SK-N-SH treated with all-trans-retinoic acid at 6 μM for 48 hours (cell line): ENCODE results near the gene AHI1.

Experiments used
- BACH2 ChIP-seq: fragments of 250-450 bp; sonication (Bioruptor Pico); IDR thresholded peaks from 2 replicates; pipeline ENCODE4 v1.9.0; 2021; ENCODE audit warnings: mild to moderate bottlenecking, borderline replicate concordance
- CSDC2 ChIP-seq: fragments of 250-450 bp; sonication (Bioruptor Pico); IDR thresholded peaks from 2 replicates; pipeline ENCODE4 v1.5.0; 2020; ENCODE audit warnings: mild to moderate bottlenecking, moderate library complexity
- ESRRG ChIP-seq: fragments of 250-450 bp; sonication (Bioruptor Pico); IDR thresholded peaks from 2 replicates; pipeline ENCODE4 v1.6.1; 2021; ENCODE audit warnings: mild to moderate bottlenecking
- ISL1 ChIP-seq: fragments of 250-450 bp; sonication (Bioruptor Pico); IDR thresholded peaks from 2 replicates; pipeline ENCODE4 v2.1.2; 2022; ENCODE audit warnings: mild to moderate bottlenecking, moderate library complexity
- PPARA ChIP-seq: fragments of 250-450 bp; sonication (Bioruptor Pico); IDR thresholded peaks from 2 replicates; pipeline ENCODE4 v1.5.0; 2020; ENCODE audit warnings: mild to moderate bottlenecking, borderline replicate concordance
- SNAI2 ChIP-seq: fragments of 250-450 bp; sonication (Bioruptor Pico); IDR thresholded peaks from 2 replicates; pipeline ENCODE4 v1.5.0; 2020; ENCODE audit warnings: mild to moderate bottlenecking, moderate library complexity
- TOX ChIP-seq: fragments of 250-450 bp; sonication (Bioruptor Pico); IDR thresholded peaks from 2 replicates; pipeline ENCODE4 v1.8.0; 2021; ENCODE audit warnings: mild to moderate bottlenecking, moderate library complexity, borderline replicate concordance
- ZFP3 ChIP-seq: fragments of 250-450 bp; sonication (Bioruptor Pico); IDR thresholded peaks from 2 replicates; pipeline ENCODE4 v1.5.0; 2020; ENCODE audit warnings: mild to moderate bottlenecking, moderate library complexity
- ZNF8 ChIP-seq: fragments of 450-650 bp; formaldehyde crosslinking; IDR thresholded peaks from 2 replicates; pipeline ENCODE4 v1.5.0; 2020; ENCODE audit warnings: mild to moderate bottlenecking, moderate library complexity
- TF ChIP-seq, protein P1 (sequence below): fragments of 250-450 bp; sonication (Bioruptor Pico); IDR thresholded peaks from 2 replicates; pipeline ENCODE4 v1.5.0; 2020; ENCODE audit warnings: mild to moderate bottlenecking, moderate library complexity
- TF ChIP-seq, protein P2 (sequence below): fragments of 250-450 bp; sonication (Bioruptor Pico); IDR thresholded peaks from 2 replicates; pipeline ENCODE4 v1.5.1; 2020; ENCODE audit warnings: low read depth, mild to moderate bottlenecking, moderate library complexity
- TF ChIP-seq, protein P3 (sequence below): fragments of 250-450 bp; sonication (Bioruptor Pico); IDR thresholded peaks from 2 replicates; pipeline ENCODE4 v1.8.0; 2020; ENCODE audit warnings: mild to moderate bottlenecking, moderate library complexity, borderline replicate concordance
- TF ChIP-seq, protein P4 (sequence below): fragments of 250-450 bp; sonication (Bioruptor Pico); IDR thresholded peaks from 2 replicates; pipeline ENCODE4 v1.5.1; 2021; ENCODE audit warnings: mild to moderate bottlenecking, moderate library complexity

DNA sequence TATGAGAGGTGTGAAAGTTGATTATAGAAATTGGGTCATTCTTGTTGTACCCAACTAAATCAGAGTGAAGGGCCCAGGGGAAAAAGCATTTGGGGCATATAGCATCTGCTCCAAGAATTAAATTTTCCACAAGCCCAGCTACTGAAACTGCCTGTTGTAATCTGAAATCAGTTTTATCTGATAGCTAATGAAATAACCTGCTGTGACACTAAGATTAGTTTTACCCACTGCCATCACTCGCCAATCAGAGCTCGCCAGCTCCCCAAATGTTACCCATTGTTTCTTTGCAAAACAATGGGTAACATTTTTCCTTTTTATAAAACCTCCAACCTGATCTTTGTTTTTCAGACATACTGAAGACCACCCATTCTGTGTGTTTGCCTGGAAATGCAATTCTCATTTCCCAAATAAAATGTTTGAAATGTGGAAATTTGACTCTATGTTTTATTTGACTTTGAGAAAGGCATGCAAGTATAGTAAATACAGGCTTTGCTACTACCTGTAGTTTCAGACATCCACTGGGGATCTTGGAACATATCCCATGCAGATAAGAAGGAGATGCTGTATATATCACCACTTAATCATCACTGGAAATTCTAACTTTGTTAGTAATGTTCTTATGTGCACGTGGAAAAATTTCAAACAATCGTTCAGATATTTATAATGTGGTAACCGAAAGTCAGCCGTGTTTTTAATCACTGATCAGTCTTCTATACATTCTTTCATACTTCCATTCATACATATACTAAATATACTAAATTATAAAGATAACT is 6.3 kb upstream of the AHI1 start:
- TF ChIP-seq, protein P1, sequence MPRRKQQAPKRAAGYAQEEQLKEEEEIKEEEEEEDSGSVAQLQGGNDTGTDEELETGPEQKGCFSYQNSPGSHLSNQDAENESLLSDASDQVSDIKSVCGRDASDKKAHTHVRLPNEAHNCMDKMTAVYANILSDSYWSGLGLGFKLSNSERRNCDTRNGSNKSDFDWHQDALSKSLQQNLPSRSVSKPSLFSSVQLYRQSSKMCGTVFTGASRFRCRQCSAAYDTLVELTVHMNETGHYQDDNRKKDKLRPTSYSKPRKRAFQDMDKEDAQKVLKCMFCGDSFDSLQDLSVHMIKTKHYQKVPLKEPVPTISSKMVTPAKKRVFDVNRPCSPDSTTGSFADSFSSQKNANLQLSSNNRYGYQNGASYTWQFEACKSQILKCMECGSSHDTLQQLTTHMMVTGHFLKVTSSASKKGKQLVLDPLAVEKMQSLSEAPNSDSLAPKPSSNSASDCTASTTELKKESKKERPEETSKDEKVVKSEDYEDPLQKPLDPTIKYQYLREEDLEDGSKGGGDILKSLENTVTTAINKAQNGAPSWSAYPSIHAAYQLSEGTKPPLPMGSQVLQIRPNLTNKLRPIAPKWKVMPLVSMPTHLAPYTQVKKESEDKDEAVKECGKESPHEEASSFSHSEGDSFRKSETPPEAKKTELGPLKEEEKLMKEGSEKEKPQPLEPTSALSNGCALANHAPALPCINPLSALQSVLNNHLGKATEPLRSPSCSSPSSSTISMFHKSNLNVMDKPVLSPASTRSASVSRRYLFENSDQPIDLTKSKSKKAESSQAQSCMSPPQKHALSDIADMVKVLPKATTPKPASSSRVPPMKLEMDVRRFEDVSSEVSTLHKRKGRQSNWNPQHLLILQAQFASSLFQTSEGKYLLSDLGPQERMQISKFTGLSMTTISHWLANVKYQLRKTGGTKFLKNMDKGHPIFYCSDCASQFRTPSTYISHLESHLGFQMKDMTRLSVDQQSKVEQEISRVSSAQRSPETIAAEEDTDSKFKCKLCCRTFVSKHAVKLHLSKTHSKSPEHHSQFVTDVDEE: no peak
- no peak for TF ChIP-seq CSDC2 (CRISPR knock-in tag)
- no peak for TF ChIP-seq TOX (CRISPR knock-in tag)
- TF ChIP-seq ZFP3 (CRISPR knock-in tag): no peak
- TF ChIP-seq SNAI2: no peak
- no peak for TF ChIP-seq PPARA (CRISPR knock-in tag)
- no peak for TF ChIP-seq ZNF8 (CRISPR knock-in tag)
- TF ChIP-seq, protein P2, sequence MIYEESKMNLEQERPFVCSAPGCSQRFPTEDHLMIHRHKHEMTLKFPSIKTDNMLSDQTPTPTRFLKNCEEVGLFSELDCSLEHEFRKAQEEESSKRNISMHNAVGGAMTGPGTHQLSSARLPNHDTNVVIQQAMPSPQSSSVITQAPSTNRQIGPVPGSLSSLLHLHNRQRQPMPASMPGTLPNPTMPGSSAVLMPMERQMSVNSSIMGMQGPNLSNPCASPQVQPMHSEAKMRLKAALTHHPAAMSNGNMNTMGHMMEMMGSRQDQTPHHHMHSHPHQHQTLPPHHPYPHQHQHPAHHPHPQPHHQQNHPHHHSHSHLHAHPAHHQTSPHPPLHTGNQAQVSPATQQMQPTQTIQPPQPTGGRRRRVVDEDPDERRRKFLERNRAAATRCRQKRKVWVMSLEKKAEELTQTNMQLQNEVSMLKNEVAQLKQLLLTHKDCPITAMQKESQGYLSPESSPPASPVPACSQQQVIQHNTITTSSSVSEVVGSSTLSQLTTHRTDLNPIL (CRISPR knock-in tag): no peak
- TF ChIP-seq BACH2 (CRISPR knock-in tag): no peak
- no peak for TF ChIP-seq ISL1 (CRISPR knock-in tag)
- TF ChIP-seq, protein P3, sequence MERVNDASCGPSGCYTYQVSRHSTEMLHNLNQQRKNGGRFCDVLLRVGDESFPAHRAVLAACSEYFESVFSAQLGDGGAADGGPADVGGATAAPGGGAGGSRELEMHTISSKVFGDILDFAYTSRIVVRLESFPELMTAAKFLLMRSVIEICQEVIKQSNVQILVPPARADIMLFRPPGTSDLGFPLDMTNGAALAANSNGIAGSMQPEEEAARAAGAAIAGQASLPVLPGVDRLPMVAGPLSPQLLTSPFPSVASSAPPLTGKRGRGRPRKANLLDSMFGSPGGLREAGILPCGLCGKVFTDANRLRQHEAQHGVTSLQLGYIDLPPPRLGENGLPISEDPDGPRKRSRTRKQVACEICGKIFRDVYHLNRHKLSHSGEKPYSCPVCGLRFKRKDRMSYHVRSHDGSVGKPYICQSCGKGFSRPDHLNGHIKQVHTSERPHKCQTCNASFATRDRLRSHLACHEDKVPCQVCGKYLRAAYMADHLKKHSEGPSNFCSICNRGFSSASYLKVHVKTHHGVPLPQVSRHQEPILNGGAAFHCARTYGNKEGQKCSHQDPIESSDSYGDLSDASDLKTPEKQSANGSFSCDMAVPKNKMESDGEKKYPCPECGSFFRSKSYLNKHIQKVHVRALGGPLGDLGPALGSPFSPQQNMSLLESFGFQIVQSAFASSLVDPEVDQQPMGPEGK: no peak
- TF ChIP-seq, protein P4, sequence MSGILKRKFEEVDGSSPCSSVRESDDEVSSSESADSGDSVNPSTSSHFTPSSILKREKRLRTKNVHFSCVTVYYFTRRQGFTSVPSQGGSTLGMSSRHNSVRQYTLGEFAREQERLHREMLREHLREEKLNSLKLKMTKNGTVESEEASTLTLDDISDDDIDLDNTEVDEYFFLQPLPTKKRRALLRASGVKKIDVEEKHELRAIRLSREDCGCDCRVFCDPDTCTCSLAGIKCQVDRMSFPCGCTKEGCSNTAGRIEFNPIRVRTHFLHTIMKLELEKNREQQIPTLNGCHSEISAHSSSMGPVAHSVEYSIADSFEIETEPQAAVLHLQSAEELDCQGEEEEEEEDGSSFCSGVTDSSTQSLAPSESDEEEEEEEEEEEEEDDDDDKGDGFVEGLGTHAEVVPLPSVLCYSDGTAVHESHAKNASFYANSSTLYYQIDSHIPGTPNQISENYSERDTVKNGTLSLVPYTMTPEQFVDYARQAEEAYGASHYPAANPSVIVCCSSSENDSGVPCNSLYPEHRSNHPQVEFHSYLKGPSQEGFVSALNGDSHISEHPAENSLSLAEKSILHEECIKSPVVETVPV (CRISPR knock-in tag): no peak
- no peak for TF ChIP-seq ESRRG (CRISPR knock-in tag)
